GM18868 (cell line): ENCODE data around the gene TMEM53.

Experiments used
- ATAC-seq: cut with Tn5 transposase; IDR thresholded peaks from one replicate; pipeline ENCODE4 v1.9.1; 2021; ENCODE audit warnings: mild to moderate bottlenecking, moderate library complexity; ENCODE audit not compliant: unreplicated experiment

TMEM53 gene

GRCh38 chr1:44648529-44649250, 25.6 kb downstream of the TMEM53 start:
- no peak for ATAC-seq

- ATAC-seq, result no peak
Measured at GRCh38 chr1:44647896-44648295, 26.4 kb downstream of the TMEM53 start.

GRCh38 chr1:44646261-44647110, 27.8 kb downstream of the TMEM53 start:
- no peak for ATAC-seq

DNA sequence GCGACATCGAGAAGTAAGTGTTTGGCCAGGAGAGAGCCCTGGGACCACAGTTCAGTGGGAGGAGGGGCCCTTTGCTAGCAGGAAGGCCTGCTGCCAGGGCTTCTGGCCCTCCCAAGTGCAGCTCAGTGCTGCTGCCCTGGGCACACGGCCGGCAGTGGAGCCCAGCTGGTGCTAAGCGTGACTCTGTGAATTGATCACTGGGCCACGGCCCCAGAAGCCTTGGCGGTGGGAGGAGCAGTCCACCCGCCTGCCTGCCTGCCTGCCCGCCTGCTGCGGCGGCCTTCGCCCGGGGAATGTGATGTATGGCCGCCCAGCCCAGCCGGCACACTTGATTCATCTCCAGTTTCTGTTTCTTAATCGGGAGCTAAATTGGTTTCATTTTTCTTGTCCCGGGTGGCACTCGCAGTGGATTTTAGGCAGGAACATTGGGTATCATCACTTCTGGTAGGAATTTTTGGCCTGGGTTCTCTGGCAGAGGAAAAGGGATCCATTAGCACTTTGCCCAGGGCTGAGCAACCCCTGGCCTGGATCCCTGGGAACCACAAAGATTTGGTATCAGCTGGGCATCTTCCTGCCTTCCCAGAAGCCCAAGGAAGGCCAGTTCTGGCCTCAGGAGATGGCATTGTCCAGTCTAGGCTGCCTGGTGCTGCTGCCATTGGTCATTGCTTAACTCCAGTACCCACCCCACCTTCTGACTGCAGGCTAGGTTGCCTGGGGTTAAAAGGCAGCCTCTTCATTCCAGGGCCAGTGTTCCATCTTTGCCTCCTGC, 28.6 kb downstream of the TMEM53 start:
- no peak for ATAC-seq

DNA sequence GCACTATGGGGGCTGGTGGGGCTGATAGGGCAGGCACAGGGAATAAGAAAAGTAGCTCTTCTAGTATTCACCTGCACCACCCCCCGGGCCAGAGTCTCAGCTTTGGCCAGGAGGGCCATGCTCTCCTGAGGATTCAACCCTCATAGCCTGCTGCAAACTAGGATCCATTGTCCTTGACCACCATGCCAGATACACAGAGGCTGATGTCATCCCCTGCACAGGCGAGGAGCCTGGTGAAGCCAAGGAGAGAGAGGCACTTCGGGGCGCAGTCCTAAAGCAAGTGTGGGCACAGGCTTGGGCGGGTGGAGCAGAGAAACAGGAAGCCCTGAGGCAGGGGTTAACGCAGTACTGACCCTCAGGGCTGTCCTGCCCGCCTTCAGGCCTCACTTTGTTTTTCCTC, 29.5 kb downstream of the TMEM53 start:
- no peak for ATAC-seq

- ATAC-seq, result no peak
Measured at GRCh38 chr1:44643721-44644334, 30.5 kb downstream of the TMEM53 start.

GRCh38 chr1:44642925-44643324, 31.4 kb downstream of the TMEM53 start:
- ATAC-seq, result no peak

GRCh38 chr1:44642255-44642654, 32.0 kb downstream of the TMEM53 start:
- ATAC-seq, result no peak

GRCh38 chr1:44641126-44642102, 32.9 kb downstream of the TMEM53 start:
- ATAC-seq, result no peak

DNA sequence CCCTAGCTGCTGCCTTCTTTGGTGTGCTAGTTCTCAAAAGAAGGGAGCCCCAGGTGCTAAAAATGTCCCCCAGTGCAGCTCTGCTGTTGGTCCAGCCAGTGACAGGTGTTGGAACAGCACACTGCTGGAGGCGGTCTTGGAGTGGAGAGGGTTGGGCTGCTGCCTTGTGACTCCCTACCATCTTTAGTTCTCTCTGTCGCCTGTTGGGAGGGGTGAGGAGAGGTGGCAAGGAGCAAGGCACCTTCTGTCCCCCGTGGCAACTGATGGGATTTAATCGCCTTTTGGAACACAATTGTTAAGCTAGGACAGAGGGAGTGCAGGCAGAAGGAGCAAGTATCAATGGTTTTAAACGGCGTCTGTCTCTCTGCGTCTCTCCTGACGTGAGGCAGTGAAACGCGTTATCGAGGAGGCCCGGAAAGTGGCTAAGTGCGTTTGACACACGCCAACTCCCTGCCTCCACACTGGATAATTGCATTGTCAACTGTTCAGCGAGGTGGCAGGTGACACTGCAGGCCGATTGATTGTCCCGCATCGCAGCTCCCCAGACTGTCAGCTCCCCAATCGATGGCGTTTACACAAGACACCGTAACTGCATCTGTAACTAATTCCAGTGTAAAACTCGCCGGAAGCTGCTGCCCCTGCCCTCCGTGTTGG, 34.0 kb downstream of the TMEM53 start:
- ATAC-seq, result no peak

DNA sequence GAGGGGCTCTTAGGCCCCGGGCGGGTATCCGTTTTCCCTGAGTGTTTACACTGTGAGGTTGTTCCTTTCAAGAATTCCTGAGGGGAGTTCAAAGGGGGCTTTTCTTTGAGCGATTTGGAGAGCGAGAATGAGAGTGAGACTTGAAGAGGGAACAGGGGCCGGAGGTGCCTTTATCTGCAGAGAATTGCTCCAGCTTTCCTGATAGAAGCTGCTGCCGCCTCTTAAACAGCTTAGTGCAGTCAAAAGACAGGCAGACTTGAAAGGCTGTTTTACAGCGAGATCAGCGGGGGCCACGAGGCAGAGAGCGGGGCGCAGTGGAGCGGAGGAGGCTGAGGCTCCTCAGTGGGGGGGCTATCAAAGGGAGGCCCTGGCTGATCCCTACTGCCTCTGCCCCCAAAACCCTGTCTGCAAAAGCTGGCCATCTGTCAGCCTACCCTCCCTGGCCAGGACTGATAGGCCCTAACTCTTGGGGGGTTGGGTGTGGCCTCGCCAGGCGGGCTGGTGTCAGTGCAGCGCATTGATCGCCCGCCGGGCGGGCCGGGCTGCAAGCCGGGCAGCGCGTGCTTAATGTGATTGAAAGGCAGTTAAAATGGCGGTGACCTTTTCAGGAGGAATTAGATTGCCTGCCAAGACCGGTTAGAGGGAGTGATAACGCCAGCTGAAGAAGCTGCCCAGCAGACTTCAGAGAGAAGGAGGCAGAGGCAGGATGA, 36.4 kb downstream of the TMEM53 start:
- no peak for ATAC-seq

DNA sequence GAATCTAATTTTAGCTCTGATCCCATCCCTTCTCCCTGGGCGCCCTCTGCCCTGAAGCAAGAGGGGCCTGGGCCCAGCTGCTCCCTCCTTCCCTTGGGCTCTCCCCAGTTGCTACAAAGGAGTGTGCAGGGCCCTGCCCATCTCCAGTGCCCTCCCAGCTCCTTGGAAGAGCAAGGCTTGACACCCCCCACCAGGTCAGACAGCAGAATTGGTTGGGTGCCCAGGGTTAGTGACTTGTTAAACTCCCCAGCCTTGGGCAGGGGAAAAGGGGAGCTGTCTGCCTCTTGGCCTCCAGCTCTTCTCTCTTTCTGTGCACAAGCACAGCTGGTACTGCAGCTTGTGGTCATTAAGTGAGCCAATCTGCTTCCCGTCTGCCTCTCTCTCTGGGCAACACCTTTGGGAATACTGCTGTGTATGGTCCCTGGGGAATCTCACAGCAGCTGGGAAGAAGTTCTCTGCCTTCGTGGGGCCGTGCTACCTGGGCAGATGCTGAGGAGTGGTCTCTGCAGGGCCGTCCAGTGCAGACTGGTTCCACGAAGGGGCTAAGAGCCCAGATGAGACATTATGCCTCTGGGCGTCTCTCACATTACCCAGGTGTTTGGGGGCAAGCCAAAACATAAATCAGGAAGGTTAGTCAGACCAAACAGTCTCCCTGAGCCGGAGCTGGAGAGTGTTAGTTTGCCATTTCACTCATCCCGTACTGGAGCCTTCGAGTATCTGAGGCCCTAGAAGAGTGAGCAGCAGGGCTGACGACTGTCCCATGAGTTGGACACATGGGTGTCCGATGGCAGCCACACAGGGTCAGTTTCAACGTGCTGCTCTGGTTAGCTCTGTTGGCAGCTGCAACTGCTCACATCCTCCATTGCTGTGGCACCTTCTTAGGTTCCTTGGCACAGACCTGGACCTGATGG, 37.3 kb downstream of the TMEM53 start:
- no peak for ATAC-seq

- no peak for ATAC-seq
Measured at GRCh38 chr1:44636083-44636687, 38.1 kb downstream of the TMEM53 start.

GRCh38 chr1:44635439-44635838, 38.8 kb downstream of the TMEM53 start:
- no peak for ATAC-seq

DNA sequence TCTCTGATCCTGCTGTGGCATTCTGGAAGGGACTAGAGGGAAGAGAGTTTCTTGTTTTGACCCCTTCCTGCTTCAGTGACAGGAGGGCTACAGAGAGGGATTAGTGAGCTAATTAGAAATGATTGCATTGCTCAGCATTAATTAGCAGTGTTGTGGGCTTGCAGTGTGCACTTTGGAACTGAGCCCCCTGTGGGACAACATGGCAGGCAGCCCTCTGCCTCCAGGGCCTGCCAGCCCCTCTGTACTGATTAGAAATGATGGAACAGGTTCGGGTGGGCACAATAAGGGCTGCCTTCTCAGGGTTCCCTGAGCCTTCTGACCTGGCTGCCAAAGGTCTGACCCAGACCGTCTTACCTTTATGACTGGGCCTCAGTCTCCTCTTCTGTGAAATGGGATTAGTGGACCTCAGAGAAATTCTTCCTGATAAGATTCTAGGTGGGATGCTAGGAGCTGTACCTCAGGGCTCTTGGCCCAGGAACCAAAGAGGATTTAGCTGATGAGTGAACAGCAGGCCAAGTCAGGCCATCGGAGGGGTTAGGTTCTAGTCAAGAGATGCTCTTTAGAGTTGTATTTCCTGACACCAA, 39.6 kb downstream of the TMEM53 start:
- ATAC-seq, result no peak

GRCh38 chr1:44632598-44632997, 41.7 kb downstream of the TMEM53 start:
- ATAC-seq, result no peak
